KMS-11 (cell line): ENCODE measurements around the gene PCDHA9.
A peak's percentile ranks its signal among the peaks of the same experiment; 100 is the strongest.
"Not testable (repeated sequence)": the region's sequence is repeated elsewhere in the genome, so short reads cannot be mapped to it uniquely, and the experiment has no call there.

Source experiments
- H2AFZ ChIP-seq: fragments of 200-600 bp; sonication (generic); 2 replicates; pipeline ENCODE4 v1.6.1; 2016; ENCODE audit warnings: antibody characterized with exemption, mixed run types, low read depth
- H3K27ac ChIP-seq: fragments of 200-600 bp; sonication (generic); 2 replicates; pipeline ENCODE4 v1.6.1; 2016; ENCODE audit warnings: mild to moderate bottlenecking, mixed run types
- H3K27me3 ChIP-seq: fragments of 200-600 bp; sonication (generic); 2 replicates; pipeline ENCODE4 v1.6.1; 2017; ENCODE audit warnings: mild to moderate bottlenecking, low read depth, mixed run types, moderate library complexity; ENCODE audit not compliant: insufficient read depth
- H3K36me3 ChIP-seq: fragments of 200-600 bp; sonication (generic); 2 replicates; pipeline ENCODE4 v1.6.1; 2017; ENCODE audit warnings: mild to moderate bottlenecking, mixed run types; ENCODE audit not compliant: insufficient read depth
- H3K4me1 ChIP-seq: fragments of 200-600 bp; sonication (generic); 2 replicates; pipeline ENCODE4 v1.6.1; 2016; ENCODE audit warnings: mild to moderate bottlenecking, low read depth, mixed run types; ENCODE audit not compliant: poor library complexity, severe bottlenecking
- H3K4me2 ChIP-seq: fragments of 200-600 bp; sonication (generic); 2 replicates; pipeline ENCODE4 v1.7.0; 2016; ENCODE audit warnings: mild to moderate bottlenecking, mixed run types
- H3K4me3 ChIP-seq: fragments of 200-600 bp; sonication (generic); IDR thresholded peaks from 2 replicates; pipeline ENCODE4 v1.6.1; 2017; ENCODE audit warnings: low read depth, low read length, mixed read lengths; ENCODE audit not compliant: insufficient read depth
- H3K79me2 ChIP-seq: fragments of 200-600 bp; sonication (generic); 2 replicates; pipeline ENCODE4 v1.6.1; 2016; ENCODE audit warnings: low read depth, mixed run types; ENCODE audit not compliant: insufficient read depth
- H3K9ac ChIP-seq: fragments of 200-600 bp; sonication (generic); 2 replicates; pipeline ENCODE4 v1.6.1; 2016; ENCODE audit warnings: mild to moderate bottlenecking, mixed run types
- H4K20me1 ChIP-seq: fragments of 200-600 bp; sonication (generic); 2 replicates; pipeline ENCODE4 v1.6.1; 2016; ENCODE audit warnings: mild to moderate bottlenecking, mixed run types; ENCODE audit not compliant: insufficient read depth
- CTCF ChIP-seq: fragments of 200-600 bp; sonication (generic); conservative IDR thresholded peaks from 2 replicates; pipeline ENCODE4 v1.6.1; 2017; ENCODE audit warnings: low read depth, mild to moderate bottlenecking, antibody characterized with exemption, low read length, moderate library complexity, mixed read lengths

Gene PCDHA9

GRCh38 chr5:140833993-140834392, 14.2 kb upstream of the PCDHA9 start, which contains the start of gene PCDHA7:
PCDHA7 (plus strand) TSS chr5:140834269; CDS start chr5:140834384, 115 bp downstream.
- H3K9ac ChIP-seq, result no peak within 1 kb of the TSS
- H3K27ac ChIP-seq, result no peak within 1 kb of the TSS
- TF ChIP-seq CTCF, result no peak
- no peaks in the 10 kb centered on the region for H3K79me2 ChIP-seq
- no peaks in the 10 kb centered on the region for H3K27me3 ChIP-seq
- H3K4me1 ChIP-seq, result no peaks in the 10 kb centered on the region
- H3K36me3 ChIP-seq, result no peaks in the 10 kb centered on the region
- no peak within 1 kb of the TSS for H3K4me3 ChIP-seq
- no peak within 1 kb of the TSS for H3K4me2 ChIP-seq
- no peak within 1 kb of the TSS for H2AFZ ChIP-seq
- H4K20me1 ChIP-seq, result no peaks in the 10 kb centered on the region

GRCh38 chr5:140834439-140835008, 13.7 kb upstream of the PCDHA9 start:
- not testable (repeated sequence) for H3K4me2 ChIP-seq, H3K4me1 ChIP-seq, H4K20me1 ChIP-seq, H3K36me3 ChIP-seq, H2AFZ ChIP-seq, H3K27me3 ChIP-seq, H3K4me3 ChIP-seq, H3K79me2 ChIP-seq, H3K27ac ChIP-seq, H3K9ac ChIP-seq

GRCh38 chr5:140835622-140836510, 12.3 kb upstream of the PCDHA9 start:
- no peaks in the 10 kb centered on the region for H4K20me1 ChIP-seq
- no peaks in the 10 kb centered on the region for H3K4me1 ChIP-seq
- no peaks in the 10 kb centered on the region for H3K36me3 ChIP-seq
- no peak overlapping the region for H3K4me3 ChIP-seq
- no peak overlapping the region for H3K9ac ChIP-seq
- H3K27ac ChIP-seq, result no peak overlapping the region
- TF ChIP-seq CTCF, result no peak
- H3K27me3 ChIP-seq, result no peaks in the 10 kb centered on the region
- H2AFZ ChIP-seq, result no peak overlapping the region
- no peak overlapping the region for H3K4me2 ChIP-seq
- H3K79me2 ChIP-seq, result no peaks in the 10 kb centered on the region

GRCh38 chr5:140840978-140841962, 6.9 kb upstream of the PCDHA9 start, which contains the start of gene PCDHA8:
PCDHA8 (plus strand) TSS chr5:140841187; CDS start chr5:140841322, 135 bp downstream.
- Histone ChIP-seq H3K4me2 (no peak within 1 kb of the TSS), H2AFZ (no peak within 1 kb of the TSS), H4K20me1 (no peaks in the 10 kb centered on the region), H3K4me3 (no peak within 1 kb of the TSS), H3K4me1 (no peaks in the 10 kb centered on the region), H3K79me2 (no peaks in the 10 kb centered on the region), H3K9ac (no peak within 1 kb of the TSS), H3K27ac (no peak within 1 kb of the TSS), H3K27me3 (no peaks in the 10 kb centered on the region), H3K36me3 (no peaks in the 10 kb centered on the region)
- TF ChIP-seq CTCF, result 0 out of 2 replicates have a peak, but pooled peaks have one; percentile 27
